Measurements from ENCODE around the gene ACO2. TPM values are rescaled to one million over a fixed set of nuclear protein-coding genes. Genes with fewer than 3 reads are reported as not detected.

The ACO2 gene
- total and polyA plus RNA-seq, 2 of the 13 experiments (the other 11 are each of a cell fraction or from before 2014, with no cell fraction given) = 19.2 to 45.6 TPM

DNA sequence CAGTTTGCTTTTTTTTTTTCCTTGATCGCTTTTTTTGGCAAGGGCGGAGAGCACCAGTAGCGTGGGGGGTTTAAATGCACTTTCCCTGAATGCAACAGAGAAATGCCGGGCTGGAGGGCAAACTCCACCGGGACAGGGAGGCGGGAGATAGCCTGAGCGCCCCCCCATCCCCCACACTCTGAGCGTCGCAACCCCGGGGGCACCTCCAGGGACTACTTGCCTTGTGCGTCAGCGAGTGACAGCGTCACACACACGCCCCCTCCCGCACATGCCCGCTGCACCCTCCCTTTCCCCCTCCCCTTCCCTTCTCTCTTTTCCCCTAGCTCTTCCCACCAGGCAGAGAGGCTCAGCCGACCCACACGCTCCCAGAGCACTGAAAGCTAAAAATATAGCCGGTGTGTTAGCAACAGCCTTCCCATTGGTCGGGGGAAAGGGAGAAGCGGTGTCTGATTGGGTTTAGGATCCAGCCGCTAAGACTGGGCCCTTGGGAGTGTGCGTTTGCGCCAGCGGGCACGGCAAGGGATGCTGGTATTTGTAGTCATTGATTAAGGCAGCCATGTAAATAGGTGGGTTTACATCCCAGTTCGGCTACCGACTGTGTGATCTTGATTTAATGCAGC is 20.6 kb upstream of the ACO2 start (continued):
- TF ChIP-seq AGO1 (IDR thresholded peaks at IDR 0.05; ENCODE audit: low read depth, low read length, poor library complexity, severe bottlenecking) (no peak), SMYD3 (CRISPR knock-in tag; IDR thresholded peaks at IDR 0.05) (no peak), SMAD3 (CRISPR knock-in tag; IDR thresholded peaks at IDR 0.05) (0 out of 2 replicates have a peak, but pooled peaks have one; percentile 16), MATR3 (CRISPR knock-in tag; IDR thresholded peaks at IDR 0.05) (no peak), EED (CRISPR knock-in tag; IDR thresholded peaks at IDR 0.05) (no peak), ZNF543 (CRISPR knock-in tag; IDR thresholded peaks at IDR 0.05) (no peak), CBX2 (IDR thresholded peaks at IDR 0.05; ENCODE audit: low read depth, low read length) (no peak), CBX2 (CRISPR knock-in tag; IDR thresholded peaks at IDR 0.05; ENCODE audit: low read depth) (no peak), U2AF1 (optimal IDR thresholded peaks at IDR 0.05; ENCODE audit: low read depth, low read length) (no peak), PHF21A (CRISPR knock-in tag; IDR thresholded peaks at IDR 0.05) (peak; percentile 84), NFIB (CRISPR knock-in tag; IDR thresholded peaks at IDR 0.05; ENCODE audit: borderline replicate concordance) (no peak), MEIS2 (CRISPR knock-in tag; IDR thresholded peaks at IDR 0.05) (no peak), CHCHD3 (CRISPR knock-in tag; IDR thresholded peaks at IDR 0.05) (no peak), ARNT (IDR thresholded peaks at IDR 0.05) (no peak), HNRNPK (IDR thresholded peaks at IDR 0.05; ENCODE audit: low read depth, low read length, poor library complexity, severe bottlenecking) (peak; percentile 71), ZNF350 (CRISPR knock-in tag; IDR thresholded peaks at IDR 0.05; ENCODE audit: borderline replicate concordance, low read depth) (peak; percentile 71), TBP (CRISPR knock-in tag; IDR thresholded peaks at IDR 0.05) (no peak), HOXA7 (CRISPR knock-in tag; IDR thresholded peaks at IDR 0.05) (no peak), TGIF2 (CRISPR knock-in tag; IDR thresholded peaks at IDR 0.05) (peak; percentile 72; the same call in 1 of the 2 replicates), ZNF30 (CRISPR knock-in tag; IDR thresholded peaks at IDR 0.05) (no peak)
- TF ChIP-seq, protein P1, sequence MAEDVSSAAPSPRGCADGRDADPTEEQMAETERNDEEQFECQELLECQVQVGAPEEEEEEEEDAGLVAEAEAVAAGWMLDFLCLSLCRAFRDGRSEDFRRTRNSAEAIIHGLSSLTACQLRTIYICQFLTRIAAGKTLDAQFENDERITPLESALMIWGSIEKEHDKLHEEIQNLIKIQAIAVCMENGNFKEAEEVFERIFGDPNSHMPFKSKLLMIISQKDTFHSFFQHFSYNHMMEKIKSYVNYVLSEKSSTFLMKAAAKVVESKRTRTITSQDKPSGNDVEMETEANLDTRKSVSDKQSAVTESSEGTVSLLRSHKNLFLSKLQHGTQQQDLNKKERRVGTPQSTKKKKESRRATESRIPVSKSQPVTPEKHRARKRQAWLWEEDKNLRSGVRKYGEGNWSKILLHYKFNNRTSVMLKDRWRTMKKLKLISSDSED (CRISPR knock-in tag; IDR thresholded peaks at IDR 0.05) = no peak
- TF ChIP-seq, protein P2, sequence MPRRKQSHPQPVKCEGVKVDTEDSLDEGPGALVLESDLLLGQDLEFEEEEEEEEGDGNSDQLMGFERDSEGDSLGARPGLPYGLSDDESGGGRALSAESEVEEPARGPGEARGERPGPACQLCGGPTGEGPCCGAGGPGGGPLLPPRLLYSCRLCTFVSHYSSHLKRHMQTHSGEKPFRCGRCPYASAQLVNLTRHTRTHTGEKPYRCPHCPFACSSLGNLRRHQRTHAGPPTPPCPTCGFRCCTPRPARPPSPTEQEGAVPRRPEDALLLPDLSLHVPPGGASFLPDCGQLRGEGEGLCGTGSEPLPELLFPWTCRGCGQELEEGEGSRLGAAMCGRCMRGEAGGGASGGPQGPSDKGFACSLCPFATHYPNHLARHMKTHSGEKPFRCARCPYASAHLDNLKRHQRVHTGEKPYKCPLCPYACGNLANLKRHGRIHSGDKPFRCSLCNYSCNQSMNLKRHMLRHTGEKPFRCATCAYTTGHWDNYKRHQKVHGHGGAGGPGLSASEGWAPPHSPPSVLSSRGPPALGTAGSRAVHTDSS (CRISPR knock-in tag; conservative IDR thresholded peaks at IDR 0.05) = no peak
- TF ChIP-seq, protein P3, sequence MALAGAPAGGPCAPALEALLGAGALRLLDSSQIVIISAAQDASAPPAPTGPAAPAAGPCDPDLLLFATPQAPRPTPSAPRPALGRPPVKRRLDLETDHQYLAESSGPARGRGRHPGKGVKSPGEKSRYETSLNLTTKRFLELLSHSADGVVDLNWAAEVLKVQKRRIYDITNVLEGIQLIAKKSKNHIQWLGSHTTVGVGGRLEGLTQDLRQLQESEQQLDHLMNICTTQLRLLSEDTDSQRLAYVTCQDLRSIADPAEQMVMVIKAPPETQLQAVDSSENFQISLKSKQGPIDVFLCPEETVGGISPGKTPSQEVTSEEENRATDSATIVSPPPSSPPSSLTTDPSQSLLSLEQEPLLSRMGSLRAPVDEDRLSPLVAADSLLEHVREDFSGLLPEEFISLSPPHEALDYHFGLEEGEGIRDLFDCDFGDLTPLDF (CRISPR knock-in tag; IDR thresholded peaks at IDR 0.05) = peak; percentile 65; the same call in 1 of the 2 replicates
- TF ChIP-seq, protein P4, sequence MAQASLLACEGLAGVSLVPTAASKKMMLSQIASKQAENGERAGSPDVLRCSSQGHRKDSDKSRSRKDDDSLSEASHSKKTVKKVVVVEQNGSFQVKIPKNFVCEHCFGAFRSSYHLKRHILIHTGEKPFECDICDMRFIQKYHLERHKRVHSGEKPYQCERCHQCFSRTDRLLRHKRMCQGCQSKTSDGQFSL (CRISPR knock-in tag; IDR thresholded peaks at IDR 0.05) = peak; percentile 89; the same call in 1 of the 2 replicates
- TF ChIP-seq, protein P5, sequence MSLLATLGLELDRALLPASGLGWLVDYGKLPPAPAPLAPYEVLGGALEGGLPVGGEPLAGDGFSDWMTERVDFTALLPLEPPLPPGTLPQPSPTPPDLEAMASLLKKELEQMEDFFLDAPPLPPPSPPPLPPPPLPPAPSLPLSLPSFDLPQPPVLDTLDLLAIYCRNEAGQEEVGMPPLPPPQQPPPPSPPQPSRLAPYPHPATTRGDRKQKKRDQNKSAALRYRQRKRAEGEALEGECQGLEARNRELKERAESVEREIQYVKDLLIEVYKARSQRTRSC (CRISPR knock-in tag; IDR thresholded peaks at IDR 0.05; ENCODE audit: low read depth) = no peak
- TF ChIP-seq, protein P6, sequence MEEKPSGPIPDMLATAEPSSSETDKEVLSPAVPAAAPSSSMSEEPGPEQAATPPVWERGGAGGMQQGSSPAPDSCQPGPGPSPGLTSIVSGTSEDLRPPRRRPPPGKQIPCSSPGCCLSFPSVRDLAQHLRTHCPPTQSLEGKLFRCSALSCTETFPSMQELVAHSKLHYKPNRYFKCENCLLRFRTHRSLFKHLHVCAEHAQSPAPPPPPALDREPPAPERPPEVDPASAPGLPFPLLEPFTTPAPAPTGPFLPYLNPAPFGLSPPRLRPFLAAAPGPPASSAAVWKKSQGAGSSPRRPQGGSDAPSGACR (CRISPR knock-in tag; IDR thresholded peaks at IDR 0.05) = no peak

All from HepG2 (cell line).